ENCODE results near the gene SORBS1. TPM values are rescaled to one million over a fixed set of nuclear protein-coding genes. Genes with fewer than 3 reads are reported as not detected.

Gene SORBS1
- total RNA-seq, 1 experiment from 2014 or later, result 0.56 TPM

- no peak for DNase-seq (ENCODE audit: low spot score)
- H3K27ac ChIP-seq (ENCODE audit: low read depth, low read length, poor library complexity, severe bottlenecking), result no peak overlapping the region
- intact Hi-C loops (cut with micrococcal nuclease; ENCODE audit: unreplicated experiment), result no loop called here
- ChIA-PET POLR2A (ENCODE audit: low non-redundant PET) (no interaction called here), CTCF (interaction anchor here (0.6 kb wide), 1 partner anchor 511 kb away, joined by 4 read pairs; no protein-coding TSS in a partner anchor)
- no peak overlapping the region for H3K4me3 ChIP-seq (ENCODE audit: low read depth, low read length, poor library complexity, severe bottlenecking)
- BruUV-seq (replicated peaks), result no TSS peak
- H3K9me3 ChIP-seq (ENCODE audit: low read depth, low read length, poor library complexity, severe bottlenecking), result no peaks in the 10 kb centered on the region
- H3K36me3 ChIP-seq (ENCODE audit: insufficient read depth, low read length, poor library complexity, severe bottlenecking), result no peaks in the 10 kb centered on the region
- no peaks in the 10 kb centered on the region for H3K27me3 ChIP-seq (replicated peaks; ENCODE audit: insufficient read depth, low read depth, low read length, poor library complexity)
- TF ChIP-seq CTCF (conservative IDR thresholded peaks at IDR 0.05; ENCODE audit: low read depth, low read length), result no peak
- TF ChIP-seq EZH2 (IDR thresholded peaks at IDR 0.05; ENCODE audit: borderline replicate concordance, low read depth, low read length, poor library complexity, severe bottlenecking), result no peak
- H3K4me1 ChIP-seq (ENCODE audit: insufficient read depth, low read length, poor library complexity, severe bottlenecking), result no peaks in the 10 kb centered on the region
These were observed 145.5 kb downstream of the SORBS1 start for GRCh38 chr10:95415621-95416031.

- Histone ChIP-seq H3K27me3 (replicated peaks; ENCODE audit: insufficient read depth, low read depth, low read length, poor library complexity) (no peaks in the 10 kb centered on the region), H3K4me3 (ENCODE audit: low read depth, low read length, poor library complexity, severe bottlenecking) (no peak overlapping the region), H3K27ac (ENCODE audit: low read depth, low read length, poor library complexity, severe bottlenecking) (no peak overlapping the region), H3K36me3 (ENCODE audit: insufficient read depth, low read length, poor library complexity, severe bottlenecking) (no peaks in the 10 kb centered on the region), H3K4me1 (ENCODE audit: insufficient read depth, low read length, poor library complexity, severe bottlenecking) (no peaks in the 10 kb centered on the region), H3K9me3 (ENCODE audit: low read depth, low read length, poor library complexity, severe bottlenecking) (no peaks in the 10 kb centered on the region)
- intact Hi-C loops (cut with micrococcal nuclease; ENCODE audit: unreplicated experiment), result no loop called here
- POLR2A ChIA-PET (ENCODE audit: low non-redundant PET), result no interaction called here
- no TSS peak for BruUV-seq (replicated peaks)
- TF ChIP-seq EZH2 (IDR thresholded peaks at IDR 0.05; ENCODE audit: borderline replicate concordance, low read depth, low read length, poor library complexity, severe bottlenecking), result no peak
- DNase-seq (ENCODE audit: low spot score), result no peak
- CTCF ChIA-PET, result no interaction called here
These were observed 146.2 kb downstream of the SORBS1 start for GRCh38 chr10:95414844-95415485.

GRCh38 chr10:95414016-95414830, 146.9 kb downstream of the SORBS1 start:
- no peak overlapping the region for H3K27ac ChIP-seq (ENCODE audit: low read depth, low read length, poor library complexity, severe bottlenecking)
- CTCF ChIA-PET, result no interaction called here
- BruUV-seq (replicated peaks), result no TSS peak
- H3K9me3 ChIP-seq (ENCODE audit: low read depth, low read length, poor library complexity, severe bottlenecking), result no peaks in the 10 kb centered on the region
- DNase-seq (ENCODE audit: low spot score), result no peak
- no peaks in the 10 kb centered on the region for H3K4me1 ChIP-seq (ENCODE audit: insufficient read depth, low read length, poor library complexity, severe bottlenecking)
- POLR2A ChIA-PET (ENCODE audit: low non-redundant PET), result no interaction called here
- no peaks in the 10 kb centered on the region for H3K27me3 ChIP-seq (replicated peaks; ENCODE audit: insufficient read depth, low read depth, low read length, poor library complexity)
- H3K4me3 ChIP-seq (ENCODE audit: low read depth, low read length, poor library complexity, severe bottlenecking), result no peak overlapping the region
- no peaks in the 10 kb centered on the region for H3K36me3 ChIP-seq (ENCODE audit: insufficient read depth, low read length, poor library complexity, severe bottlenecking)
- TF ChIP-seq CTCF (conservative IDR thresholded peaks at IDR 0.05; ENCODE audit: low read depth, low read length), result no peak
- no peak for TF ChIP-seq EZH2 (IDR thresholded peaks at IDR 0.05; ENCODE audit: borderline replicate concordance, low read depth, low read length, poor library complexity, severe bottlenecking)
- intact Hi-C loops (cut with micrococcal nuclease; ENCODE audit: unreplicated experiment), result no loop called here

All from A673 (cell line).